HG02610 (cell line): ENCODE results near the gene NEU4.
"Not testable (repeated sequence)": the region's sequence is repeated elsewhere in the genome, so short reads cannot be mapped to it uniquely, and the experiment has no call there.

ENCODE experiments used
- ATAC-seq: cut with Tn5 transposase; IDR thresholded peaks from one replicate; pipeline ENCODE4 v1.9.1; 2021; ENCODE audit warnings: mild to moderate bottlenecking, moderate library complexity; ENCODE audit not compliant: unreplicated experiment

Gene NEU4

GRCh38 chr2:241808721-241809382 lies at the start of gene NEU4:
Gene NEU4 (plus strand): TSS chr2:241809193. CDS start chr2:241814485, 5,292 bp downstream.
- no peak for ATAC-seq

GRCh38 chr2:241759893-241760292 lies 49.1 kb upstream of the NEU4 start:
- ATAC-seq = not testable (repeated sequence)

- no peak for ATAC-seq
Measured at GRCh38 chr2:241760301-241760771, 48.7 kb upstream of the NEU4 start.

GRCh38 chr2:241762321-241762932 lies 46.6 kb upstream of the NEU4 start:
- ATAC-seq = no peak

GRCh38 chr2:241762933-241763369 lies 46.0 kb upstream of the NEU4 start:
- no peak for ATAC-seq

- ATAC-seq = no peak
Measured at GRCh38 chr2:241763551-241764274, 45.3 kb upstream of the NEU4 start.

GRCh38 chr2:241764275-241765241 lies 44.4 kb upstream of the NEU4 start:
- ATAC-seq = no peak

GRCh38 chr2:241767464-241768250 lies 41.3 kb upstream of the NEU4 start:
- no peak for ATAC-seq

GRCh38 chr2:241768251-241768711 lies 40.7 kb upstream of the NEU4 start:
- ATAC-seq = no peak

GRCh38 chr2:241768850-241769249 lies 40.1 kb upstream of the NEU4 start:
- no peak for ATAC-seq

GRCh38 chr2:241769819-241770184 lies 39.2 kb upstream of the NEU4 start:
- no peak for ATAC-seq

- no peak for ATAC-seq
Measured at GRCh38 chr2:241770185-241770935, 38.6 kb upstream of the NEU4 start.

GRCh38 chr2:241770936-241771285 lies 38.1 kb upstream of the NEU4 start:
- ATAC-seq = no peak

GRCh38 chr2:241771286-241772062 lies 37.5 kb upstream of the NEU4 start:
- no peak for ATAC-seq

GRCh38 chr2:241772063-241772499 lies 36.9 kb upstream of the NEU4 start:
- ATAC-seq = no peak

- no peak for ATAC-seq
Measured at GRCh38 chr2:241773511-241774418, 35.2 kb upstream of the NEU4 start.
